HCT116 (cell line): ENCODE measurements around the gene AXIN1. TPM values are rescaled to one million over a fixed set of nuclear protein-coding genes. Genes with fewer than 3 reads are reported as not detected.

Experiments
- ATAC-seq: fragments of 200-7000 bp; cut with Tn5 transposase; 2 replicates; pipeline ENCODE4 v1.9.1; 2020; ENCODE audit warnings: mild to moderate bottlenecking, moderate library complexity
- BruUV-seq: library from RNA; stranded (reverse); fragments of 400-500 nt; replicated peaks from 2 replicates; lab custom pipeline; 2021; lab: Mats Ljungman, UMichigan
- CTCF ChIA-PET: fragments of 300-600 bp; sonication (Branson Sonifier 250); formaldehyde crosslinking; loops from one replicate; lab custom pipeline; 2021; ENCODE audit warnings: antibody characterized with exemption; lab: Charles Lee
- POLR2A ChIA-PET: fragments of 300-600, 350-600 bp; sonication (Branson Sonifier 250); formaldehyde crosslinking; loops from one replicate; lab custom pipeline; 2021; ENCODE audit warnings: antibody characterized with exemption; lab: Charles Lee
- RAD21 ChIA-PET, 2 experiments: fragments of 300-600 bp; sonication (Branson Sonifier 250); formaldehyde crosslinking; loops; one replicate each; lab custom pipeline; 2023; ENCODE audit warnings: low total read pairs in 2 of 2; ENCODE audit not compliant: uncharacterized antibody in 2 of 2, unreplicated experiment in 2 of 2, low non-redundant PET in 1 of 2; lab: Charles Lee
- DNase-seq: peaks from one replicate; pipeline ENCODE4 v3.0.0-alpha.2; 2010; ENCODE audit warnings: low read depth, low spot score
- H2AFZ ChIP-seq: fragments of 200-600 bp; shearing (Covaris generic), sonication (generic); 2 replicates; pipeline ENCODE4 v1.6.1; 2017; ENCODE audit warnings: low read depth, mixed run types, mixed read lengths, antibody characterized with exemption, low read length; ENCODE audit not compliant: poor library complexity, severe bottlenecking
- H3K27ac ChIP-seq: 2 replicates; pipeline ENCODE4 v1.5.1; 2012; ENCODE audit warnings: low read depth, low read length
- H3K27me3 ChIP-seq: fragments of 200-600 bp; sonication (generic); 2 replicates; pipeline ENCODE4 v1.6.1; 2016; ENCODE audit warnings: mixed run types, low read length, mixed read lengths; ENCODE audit not compliant: insufficient read depth
- H3K36me3 ChIP-seq, 2 experiments: fragments of 200-500 bp in 1 of 2; fragments of 200-600 bp in 1 of 2; sonication (Bioruptor generic) in 1 of 2; sonication (generic) in 1 of 2; 2 replicates each; pipeline versions ENCODE4 v1.5.1 to v1.6.1; 2014 to 2016; ENCODE audit warnings: low read length in 2 of 2, inconsistent platforms in 1 of 2, mixed read lengths in 1 of 2, mixed run types in 1 of 2; ENCODE audit not compliant: insufficient read depth in 2 of 2, control insufficient read depth in 1 of 2
- H3K4me1 ChIP-seq, 2 experiments: fragments of 200-600 bp in 1 of 2; sonication (generic) in 1 of 2; 2 replicates each; pipeline versions ENCODE4 v1.5.1 to v1.6.1; 2012 to 2017; ENCODE audit warnings: low read length in 2 of 2, inconsistent platforms in 1 of 2, mild to moderate bottlenecking in 1 of 2, mixed read lengths in 1 of 2, mixed run types in 1 of 2, moderate library complexity in 1 of 2; ENCODE audit not compliant: insufficient read depth in 2 of 2, control insufficient read depth in 1 of 2
- H3K4me2 ChIP-seq: fragments of 200-600 bp; sonication (generic); 2 replicates; pipeline ENCODE4 v1.6.1; 2017; ENCODE audit warnings: mixed run types, low read length, mixed read lengths
- H3K4me3 ChIP-seq, 2 experiments: fragments of 200-600 bp in 1 of 2; sonication (generic) in 1 of 2; replicated peaks in 1 of 2; 2 replicates each; pipeline ENCODE4 v1.5.1; 2011 to 2016; ENCODE audit warnings: low read length in 2 of 2, control low read depth in 1 of 2, low read depth in 1 of 2, mild to moderate bottlenecking in 1 of 2, mixed read lengths in 1 of 2, mixed run types in 1 of 2
- H3K79me2 ChIP-seq: fragments of 200-600 bp; sonication (generic); 2 replicates; pipeline ENCODE4 v1.6.1; 2017; ENCODE audit warnings: mild to moderate bottlenecking, mixed run types, low read length, moderate library complexity, mixed read lengths; ENCODE audit not compliant: insufficient read depth
- H3K9ac ChIP-seq: fragments of 200-600 bp; sonication (generic); 2 replicates; pipeline ENCODE4 v1.6.1; 2016; ENCODE audit warnings: low read length, mixed read lengths
- H3K9me2 ChIP-seq: fragments of 200-600 bp; sonication (generic), shearing (Covaris generic); 2 replicates; pipeline ENCODE4 v1.6.1; 2017; ENCODE audit warnings: mixed run types, mild to moderate bottlenecking, moderate library complexity; ENCODE audit not compliant: insufficient read depth
- H3K9me3 ChIP-seq, 2 experiments: fragments of 200-500 bp in 1 of 2; fragments of 200-600 bp in 1 of 2; sonication (Bioruptor generic) in 1 of 2; sonication (generic) in 1 of 2; 2 replicates each; pipeline ENCODE4 v1.6.1; 2014 to 2017; ENCODE audit warnings: low read length in 2 of 2, mixed read lengths in 2 of 2, inconsistent platforms in 1 of 2, low read depth in 1 of 2, mild to moderate bottlenecking in 1 of 2, mixed run types in 1 of 2, moderate library complexity in 1 of 2; ENCODE audit not compliant: control insufficient read depth in 1 of 2, insufficient read depth in 1 of 2
- H4K20me1 ChIP-seq: fragments of 200-600 bp; sonication (generic), shearing (Covaris generic); 2 replicates; pipeline ENCODE4 v1.6.1; 2017; ENCODE audit warnings: mixed run types, mild to moderate bottlenecking, moderate library complexity; ENCODE audit not compliant: insufficient read depth
- CEBPB ChIP-seq: IDR thresholded peaks from 2 replicates; pipeline ENCODE4 v1.6.1; 2012; ENCODE audit warnings: low read depth
- JUND ChIP-seq: IDR thresholded peaks from 2 replicates; pipeline ENCODE4 v1.6.1; 2012
- POLR2A ChIP-seq: IDR thresholded peaks from 2 replicates; pipeline ENCODE4 v1.7.0; 2011; ENCODE audit warnings: borderline replicate concordance; ENCODE audit not compliant: insufficient read depth, insufficient read length; ENCODE audit errors: extremely low read depth
- RAD21 ChIP-seq: IDR thresholded peaks from 2 replicates; pipeline ENCODE4 v1.6.1; 2012; ENCODE audit warnings: low read depth, mild to moderate bottlenecking
- SIN3A ChIP-seq: IDR thresholded peaks from 2 replicates; pipeline ENCODE4 v1.6.1; 2012; ENCODE audit warnings: low read depth
- SP1 ChIP-seq: IDR thresholded peaks from 2 replicates; pipeline ENCODE4 v1.6.1; 2012; ENCODE audit warnings: low read depth
- TCF7L2 ChIP-seq: IDR thresholded peaks from 2 replicates; pipeline ENCODE4 v1.7.0; 2011; ENCODE audit warnings: borderline replicate concordance, inconsistent platforms; ENCODE audit not compliant: insufficient read depth, insufficient read length; ENCODE audit errors: extremely low read depth
- intact Hi-C: fragments of 100-400 bp; cut with micrococcal nuclease; formaldehyde crosslinking; loops from 2 replicates; pipeline ENCODE4 v1.10.0; 2022
- total RNA-seq: library from RNA; stranded (reverse); gene quantifications from one replicate; pipeline ENCODE4 v1.2.1, GENCODE V29; 2021; ENCODE audit not compliant: unreplicated experiment
- TF ChIP-seq, protein P1 (sequence below): IDR thresholded peaks from 2 replicates; pipeline ENCODE4 v1.6.1; 2012; ENCODE audit warnings: low read depth
- TF ChIP-seq, protein P2 (sequence below): IDR thresholded peaks from 2 replicates; pipeline ENCODE4 v1.6.1; 2012
- TF ChIP-seq, protein P3 (sequence below): IDR thresholded peaks from 2 replicates; pipeline ENCODE4 v1.6.1; 2012

The AXIN1 gene
- total RNA-seq, 1 experiment from 2014 or later, result 20.2 TPM

DNA sequence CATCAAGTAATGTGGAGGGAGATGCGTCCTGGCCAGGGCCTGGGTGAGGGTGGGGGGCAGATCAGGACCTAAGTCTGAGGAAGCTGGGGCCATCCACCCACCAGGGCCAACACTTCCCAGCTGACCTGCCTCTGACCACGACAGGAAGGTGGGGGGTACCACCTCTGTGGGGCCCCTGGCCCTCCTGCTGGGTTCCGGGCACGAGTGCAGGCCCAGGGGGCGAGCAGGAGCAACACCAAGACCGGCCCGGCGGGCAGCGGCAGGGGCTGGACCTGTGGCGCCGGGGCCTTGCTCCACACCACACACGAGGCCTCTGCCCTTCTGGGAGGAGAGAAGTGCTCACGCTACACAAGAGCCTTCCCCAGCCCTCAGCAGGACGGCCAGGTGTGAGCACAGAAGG, 56.2 kb downstream of the AXIN1 start:
- no peak overlapping the region for H3K27ac ChIP-seq
- CTCF ChIA-PET, result no interaction called here
- no peaks in the 10 kb centered on the region for H3K27me3 ChIP-seq
- POLR2A ChIA-PET, result no interaction called here
- TF ChIP-seq, protein P1, sequence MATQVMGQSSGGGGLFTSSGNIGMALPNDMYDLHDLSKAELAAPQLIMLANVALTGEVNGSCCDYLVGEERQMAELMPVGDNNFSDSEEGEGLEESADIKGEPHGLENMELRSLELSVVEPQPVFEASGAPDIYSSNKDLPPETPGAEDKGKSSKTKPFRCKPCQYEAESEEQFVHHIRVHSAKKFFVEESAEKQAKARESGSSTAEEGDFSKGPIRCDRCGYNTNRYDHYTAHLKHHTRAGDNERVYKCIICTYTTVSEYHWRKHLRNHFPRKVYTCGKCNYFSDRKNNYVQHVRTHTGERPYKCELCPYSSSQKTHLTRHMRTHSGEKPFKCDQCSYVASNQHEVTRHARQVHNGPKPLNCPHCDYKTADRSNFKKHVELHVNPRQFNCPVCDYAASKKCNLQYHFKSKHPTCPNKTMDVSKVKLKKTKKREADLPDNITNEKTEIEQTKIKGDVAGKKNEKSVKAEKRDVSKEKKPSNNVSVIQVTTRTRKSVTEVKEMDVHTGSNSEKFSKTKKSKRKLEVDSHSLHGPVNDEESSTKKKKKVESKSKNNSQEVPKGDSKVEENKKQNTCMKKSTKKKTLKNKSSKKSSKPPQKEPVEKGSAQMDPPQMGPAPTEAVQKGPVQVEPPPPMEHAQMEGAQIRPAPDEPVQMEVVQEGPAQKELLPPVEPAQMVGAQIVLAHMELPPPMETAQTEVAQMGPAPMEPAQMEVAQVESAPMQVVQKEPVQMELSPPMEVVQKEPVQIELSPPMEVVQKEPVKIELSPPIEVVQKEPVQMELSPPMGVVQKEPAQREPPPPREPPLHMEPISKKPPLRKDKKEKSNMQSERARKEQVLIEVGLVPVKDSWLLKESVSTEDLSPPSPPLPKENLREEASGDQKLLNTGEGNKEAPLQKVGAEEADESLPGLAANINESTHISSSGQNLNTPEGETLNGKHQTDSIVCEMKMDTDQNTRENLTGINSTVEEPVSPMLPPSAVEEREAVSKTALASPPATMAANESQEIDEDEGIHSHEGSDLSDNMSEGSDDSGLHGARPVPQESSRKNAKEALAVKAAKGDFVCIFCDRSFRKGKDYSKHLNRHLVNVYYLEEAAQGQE, result no peak
- TF ChIP-seq TCF7L2, result no peak
- no peak for TF ChIP-seq CEBPB
- no peak for TF ChIP-seq SP1
- TF ChIP-seq POLR2A, result no peak
- TF ChIP-seq, all 23 proteins: peak for 0
- Histone ChIP-seq H3K9me2 (no peaks in the 10 kb centered on the region), H3K9me3 (no peaks in the 10 kb centered on the region), H3K4me3 (no peak overlapping the region), H3K36me3 (no peaks in the 10 kb centered on the region), H4K20me1 (no peaks in the 10 kb centered on the region), H2AFZ (no peak overlapping the region), H3K4me2 (no peak overlapping the region), H3K9ac (no peak overlapping the region), H3K79me2 (no peaks in the 10 kb centered on the region), H3K4me1 (no peaks in the 10 kb centered on the region)
- ATAC-seq (no peak), DNase-seq (no peak)
- RAD21 ChIA-PET, result no interaction called here
- intact Hi-C loops, result no loop called here
- BruUV-seq, result no TSS peak

DNA sequence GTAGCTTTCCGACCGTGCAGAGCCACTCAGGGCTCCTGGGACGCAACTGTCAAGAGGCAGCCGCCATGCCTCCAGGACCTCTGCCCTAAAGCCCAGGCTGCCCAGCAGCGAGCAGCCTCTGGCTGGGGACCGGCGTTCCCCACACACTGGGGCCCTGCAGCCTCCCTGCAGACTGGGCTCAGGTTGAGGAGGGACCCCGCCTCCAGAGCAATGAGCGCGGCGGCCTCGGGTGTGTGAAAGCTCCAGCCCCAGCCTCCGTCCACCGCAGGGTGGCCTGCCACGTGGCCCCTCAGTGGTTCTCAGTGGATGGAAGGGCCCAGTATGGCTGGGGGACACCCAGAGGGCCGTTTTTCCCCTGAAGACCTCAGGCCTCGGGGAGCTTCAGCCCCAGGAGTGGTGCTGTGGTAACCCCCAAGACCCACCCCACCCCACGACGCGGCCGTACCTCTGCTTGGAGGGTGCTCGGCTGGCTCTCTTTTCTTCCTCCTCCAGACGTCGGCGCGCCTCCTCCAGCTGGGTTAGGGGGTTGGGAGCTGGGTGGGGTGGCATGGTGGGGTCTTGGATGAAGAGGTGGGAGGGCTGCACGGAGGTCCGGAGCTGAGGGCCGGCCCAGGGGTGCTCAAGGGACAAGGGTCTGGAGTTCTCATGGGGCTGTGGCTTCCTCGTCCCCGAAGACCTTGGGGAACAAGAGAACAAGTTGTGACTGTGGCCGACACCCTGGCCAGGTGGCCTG, 59.3 kb downstream of the AXIN1 start:
- TF ChIP-seq SIN3A (no peak), CEBPB (no peak), TCF7L2 (no peak), JUND (no peak), RAD21 (no peak), POLR2A (no peak)
- TF ChIP-seq, protein P2, sequence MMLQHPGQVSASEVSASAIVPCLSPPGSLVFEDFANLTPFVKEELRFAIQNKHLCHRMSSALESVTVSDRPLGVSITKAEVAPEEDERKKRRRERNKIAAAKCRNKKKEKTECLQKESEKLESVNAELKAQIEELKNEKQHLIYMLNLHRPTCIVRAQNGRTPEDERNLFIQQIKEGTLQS, result no peak
- TF ChIP-seq, protein P3, sequence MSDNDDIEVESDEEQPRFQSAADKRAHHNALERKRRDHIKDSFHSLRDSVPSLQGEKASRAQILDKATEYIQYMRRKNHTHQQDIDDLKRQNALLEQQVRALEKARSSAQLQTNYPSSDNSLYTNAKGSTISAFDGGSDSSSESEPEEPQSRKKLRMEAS, result no peak
- POLR2A ChIA-PET, result no interaction called here
- RAD21 ChIA-PET, result no interaction called here
- Histone ChIP-seq H3K4me2 (no peak overlapping the region), H3K27ac (no peak overlapping the region), H3K9me3 (no peaks in the 10 kb centered on the region), H3K36me3 (no peaks in the 10 kb centered on the region), H3K4me1 (no peaks in the 10 kb centered on the region), H4K20me1 (no peaks in the 10 kb centered on the region), H3K79me2 (no peaks in the 10 kb centered on the region), H3K9ac (no peak overlapping the region), H3K27me3 (no peaks in the 10 kb centered on the region), H3K4me3 (no peak overlapping the region), H2AFZ (no peak overlapping the region), H3K9me2 (no peaks in the 10 kb centered on the region)
- DNase-seq, result no peak
- CTCF ChIA-PET, result no interaction called here
- no peak for ATAC-seq
- no TSS peak for BruUV-seq
- intact Hi-C loops, result no loop called here
